Upper lobe of right lung (tissue), 1 donor: ENCODE measurements around the gene FPR2. TPM values are rescaled to one million over a fixed set of nuclear protein-coding genes. Genes with fewer than 3 reads are reported as not detected.

Experiments used
- ATAC-seq: fragments of 200-7000 bp; cut with Tn5 transposase; one replicate; pipeline ENCODE4 v1.9.1; 2020; ENCODE audit warnings: mild to moderate bottlenecking, moderate library complexity
- DNase-seq: peaks from one replicate; pipeline ENCODE4 v3.0.0-alpha.2; 2020
- H3K27ac ChIP-seq: fragments of 200-600 bp; one replicate; pipeline ENCODE4 v1.8.0; 2022
- H3K27me3 ChIP-seq: fragments of 200-600 bp; one replicate; pipeline ENCODE4 v1.8.0; 2022; ENCODE audit warnings: mild to moderate bottlenecking
- H3K36me3 ChIP-seq: fragments of 200-600 bp; one replicate; pipeline ENCODE4 v1.8.0; 2022
- H3K4me1 ChIP-seq: fragments of 200-600 bp; one replicate; pipeline ENCODE4 v1.8.0; 2022
- H3K4me3 ChIP-seq: fragments of 200-600 bp; one replicate; pipeline ENCODE4 v1.8.0; 2022; ENCODE audit warnings: mild to moderate bottlenecking
- H3K9me3 ChIP-seq: fragments of 200-600 bp; one replicate; pipeline ENCODE4 v1.8.0; 2022
- intact Hi-C: fragments of 100-400 bp; cut with DNase I; formaldehyde crosslinking; loops from one replicate; pipeline ENCODE4 v1.11.0; 2022
- total RNA-seq: library from RNA; stranded (reverse); fragmentation: NEBNext Ultra II Directional; extraction: Animal tissue kit (Norgen Biotek cat#: 25700); gene quantifications from one replicate; pipeline ENCODE4 v1.2.1, GENCODE V29; 2021
- TF ChIP-seq, protein P1 (sequence below): fragments of 200-600 bp; IDR thresholded peaks from one replicate; pipeline ENCODE4 v1.8.0; 2022; ENCODE audit warnings: antibody characterized with exemption
- donor health status: DM: no; HTN: yes; CAD: no; lungs with severe emphysema.

Gene FPR2
- total RNA-seq, 1 donor from 2014 or later, result 12.5 TPM

DNA sequence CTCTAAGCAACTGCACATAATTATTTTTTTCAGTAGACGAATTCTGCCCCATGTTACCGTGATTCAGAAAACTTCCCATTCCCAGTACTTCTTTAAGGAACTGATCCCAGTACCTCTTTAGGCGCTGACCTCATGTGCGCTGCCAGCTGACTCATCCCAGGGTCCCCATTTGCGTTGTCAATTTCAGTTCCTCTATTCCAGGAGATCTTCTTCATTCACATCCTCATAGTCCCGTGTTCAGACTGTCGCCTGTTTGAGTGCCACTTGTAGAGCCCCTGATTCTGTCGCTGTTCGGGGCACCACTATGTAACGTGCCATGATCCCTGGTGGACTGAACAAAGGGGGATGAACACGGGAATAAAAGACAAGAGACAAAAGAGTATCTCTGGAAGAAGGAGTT, 50.4 kb downstream of the FPR2 start:
- DNase-seq (no peak), ATAC-seq (peak; percentile 93)
- Histone ChIP-seq H3K27me3 (no peaks in the 10 kb centered on the region), H3K4me1 (peaks cover 15% of the 10 kb centered on the region), H3K27ac (peak overlapping the region; percentile 37), H3K9me3 (no peaks in the 10 kb centered on the region), H3K4me3 (no peak overlapping the region), H3K36me3 (no peaks in the 10 kb centered on the region)
- TF ChIP-seq, protein P1, sequence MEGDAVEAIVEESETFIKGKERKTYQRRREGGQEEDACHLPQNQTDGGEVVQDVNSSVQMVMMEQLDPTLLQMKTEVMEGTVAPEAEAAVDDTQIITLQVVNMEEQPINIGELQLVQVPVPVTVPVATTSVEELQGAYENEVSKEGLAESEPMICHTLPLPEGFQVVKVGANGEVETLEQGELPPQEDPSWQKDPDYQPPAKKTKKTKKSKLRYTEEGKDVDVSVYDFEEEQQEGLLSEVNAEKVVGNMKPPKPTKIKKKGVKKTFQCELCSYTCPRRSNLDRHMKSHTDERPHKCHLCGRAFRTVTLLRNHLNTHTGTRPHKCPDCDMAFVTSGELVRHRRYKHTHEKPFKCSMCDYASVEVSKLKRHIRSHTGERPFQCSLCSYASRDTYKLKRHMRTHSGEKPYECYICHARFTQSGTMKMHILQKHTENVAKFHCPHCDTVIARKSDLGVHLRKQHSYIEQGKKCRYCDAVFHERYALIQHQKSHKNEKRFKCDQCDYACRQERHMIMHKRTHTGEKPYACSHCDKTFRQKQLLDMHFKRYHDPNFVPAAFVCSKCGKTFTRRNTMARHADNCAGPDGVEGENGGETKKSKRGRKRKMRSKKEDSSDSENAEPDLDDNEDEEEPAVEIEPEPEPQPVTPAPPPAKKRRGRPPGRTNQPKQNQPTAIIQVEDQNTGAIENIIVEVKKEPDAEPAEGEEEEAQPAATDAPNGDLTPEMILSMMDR, result no peak
- intact Hi-C loops, result no loop called here

DNA sequence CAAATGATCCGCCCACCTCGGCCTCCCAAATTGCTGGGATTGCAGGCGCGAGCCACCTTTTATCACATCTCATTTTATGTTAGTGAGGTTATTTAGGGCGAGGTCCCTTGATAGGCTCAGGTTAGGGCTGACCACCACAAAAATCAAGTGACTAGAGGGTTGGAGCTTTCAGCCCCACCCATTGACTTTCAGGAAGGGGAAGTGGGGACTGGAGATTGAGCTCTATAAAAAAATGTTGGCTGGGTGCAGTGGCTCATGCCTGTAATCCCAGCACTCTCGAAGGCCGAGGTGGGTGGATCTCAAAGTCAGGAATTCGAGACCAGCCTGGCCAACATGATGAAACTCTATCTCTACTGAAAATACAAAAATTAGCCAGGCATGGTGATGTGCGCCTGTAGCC, 54.1 kb downstream of the FPR2 start:
- H3K4me3 ChIP-seq, result no peak overlapping the region
- H3K27ac ChIP-seq, result no peak overlapping the region
- H3K4me1 ChIP-seq, result peaks cover 7% of the 10 kb centered on the region
- TF ChIP-seq, protein P1, result no peak
- intact Hi-C loops, result no loop called here
- H3K36me3 ChIP-seq, result no peaks in the 10 kb centered on the region
- ATAC-seq (peak; percentile 69), DNase-seq (no peak)
- H3K27me3 ChIP-seq, result no peaks in the 10 kb centered on the region
- H3K9me3 ChIP-seq, result no peaks in the 10 kb centered on the region

DNA sequence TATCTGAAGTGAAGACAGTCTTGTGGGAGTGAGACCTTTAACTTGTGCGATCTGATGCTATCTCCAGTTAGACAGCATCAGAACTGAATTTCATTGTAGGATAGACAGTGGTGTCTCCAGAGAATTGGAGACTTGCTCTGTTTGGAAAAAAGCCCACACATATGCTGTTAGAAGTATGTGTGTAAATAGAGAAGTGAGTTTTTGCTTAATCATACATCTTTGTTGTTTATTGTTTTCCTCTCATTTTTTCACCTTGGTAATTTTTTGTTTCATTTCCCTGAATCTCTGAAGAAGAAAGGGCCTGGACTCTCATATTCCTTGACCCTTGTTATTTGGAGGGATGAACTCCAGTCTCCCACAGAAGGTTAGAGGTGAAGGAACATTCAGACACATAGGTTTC, 55.7 kb downstream of the FPR2 start:
- H3K4me1 ChIP-seq, result peaks cover 7% of the 10 kb centered on the region
- no peaks in the 10 kb centered on the region for H3K27me3 ChIP-seq
- no peak for ATAC-seq
- no peaks in the 10 kb centered on the region for H3K36me3 ChIP-seq
- TF ChIP-seq, protein P1, result no peak
- intact Hi-C loops, result no loop called here
- no peak overlapping the region for H3K4me3 ChIP-seq
- H3K27ac ChIP-seq, result no peak overlapping the region
- DNase-seq, result no peak
- H3K9me3 ChIP-seq, result no peaks in the 10 kb centered on the region

DNA sequence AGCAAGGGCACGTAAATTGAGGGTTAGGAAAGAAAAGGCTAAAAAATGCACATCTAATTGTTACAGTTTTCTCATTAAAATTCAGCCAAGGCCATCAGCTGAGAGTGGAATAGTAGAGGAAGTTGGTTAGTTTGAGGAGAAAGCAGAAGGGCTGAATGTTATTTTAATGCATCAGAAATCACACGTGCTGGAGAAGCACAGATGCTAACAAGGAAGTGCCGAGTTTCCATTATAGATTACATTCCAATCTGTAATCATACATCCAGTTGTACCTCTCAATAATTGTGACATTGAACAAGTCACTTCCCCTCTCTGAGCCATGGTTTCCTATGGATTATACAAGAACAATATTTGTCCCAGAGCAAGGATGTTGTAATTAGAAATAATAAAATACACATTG, 59.0 kb downstream of the FPR2 start:
- DNase-seq (no peak), ATAC-seq (peak; percentile 25)
- Histone ChIP-seq H3K36me3 (no peaks in the 10 kb centered on the region), H3K9me3 (no peaks in the 10 kb centered on the region), H3K4me3 (no peak overlapping the region), H3K27me3 (no peaks in the 10 kb centered on the region), H3K4me1 (peaks cover 7% of the 10 kb centered on the region), H3K27ac (no peak overlapping the region)
- TF ChIP-seq, protein P1, result no peak
- intact Hi-C loops, result no loop called here

Other genes starting within 250 kb of the FPR2 start
- 9.4 TPM for gene SIGLEC6, start 229.5 kb upstream of the FPR2 start, total RNA-seq
- 13.8 TPM for gene ZNF175, start 189.9 kb upstream of the FPR2 start, total RNA-seq
- gene SIGLEC5, start 130.8 kb upstream of the FPR2 start, total RNA-seq, result 0.90 TPM
- gene SIGLEC14, start 114.4 kb upstream of the FPR2 start, total RNA-seq, result 11.8 TPM
- 24.0 TPM for gene SPACA6, start 67.8 kb upstream of the FPR2 start, total RNA-seq
- 3.7 TPM for gene HAS1, start 37.2 kb upstream of the FPR2 start, total RNA-seq
- 53.3 TPM for gene FPR1, start 9.3 kb upstream of the FPR2 start, total RNA-seq
- 41.0 TPM for gene FPR3, start 34.0 kb downstream of the FPR2 start, total RNA-seq
- gene ZNF577, start 126.8 kb downstream of the FPR2 start, total RNA-seq, result 9.4 TPM
- gene ZNF649, start 143.8 kb downstream of the FPR2 start, total RNA-seq, result 11.1 TPM
- gene ZNF613, start 166.3 kb downstream of the FPR2 start, total RNA-seq, result 5.8 TPM
- 13.0 TPM for gene ZNF350, start 225.7 kb downstream of the FPR2 start, total RNA-seq
- 14.4 TPM for gene ZNF615, start 247.0 kb downstream of the FPR2 start, total RNA-seq